Measurements from ENCODE around the gene UCP2.

The UCP2 gene

GRCh38 chr11:74019104-74019738 lies 36.6 kb upstream of the UCP2 start:
- Histone ChIP-seq H2AFZ (ENCODE audit: low read length, unreplicated experiment) (no peak overlapping the region), H3K79me2 (ENCODE audit: control insufficient read depth, insufficient read depth, low read length, unreplicated experiment) (no peaks in the 10 kb centered on the region), H3K27ac (ENCODE audit: low read depth, low read length) (peak overlapping the region; percentile 83), H3K4me1 (ENCODE audit: control insufficient read depth, insufficient read depth, low read length, unreplicated experiment) (peaks cover 27% of the 10 kb centered on the region), H3K4me3 (ENCODE audit: low read depth, low read length) (no peak overlapping the region), H3K36me3 (ENCODE audit: insufficient read depth, low read length) (no peaks in the 10 kb centered on the region), H3K27me3 (ENCODE audit: insufficient read depth, low read length) (no peaks in the 10 kb centered on the region)

DNA sequence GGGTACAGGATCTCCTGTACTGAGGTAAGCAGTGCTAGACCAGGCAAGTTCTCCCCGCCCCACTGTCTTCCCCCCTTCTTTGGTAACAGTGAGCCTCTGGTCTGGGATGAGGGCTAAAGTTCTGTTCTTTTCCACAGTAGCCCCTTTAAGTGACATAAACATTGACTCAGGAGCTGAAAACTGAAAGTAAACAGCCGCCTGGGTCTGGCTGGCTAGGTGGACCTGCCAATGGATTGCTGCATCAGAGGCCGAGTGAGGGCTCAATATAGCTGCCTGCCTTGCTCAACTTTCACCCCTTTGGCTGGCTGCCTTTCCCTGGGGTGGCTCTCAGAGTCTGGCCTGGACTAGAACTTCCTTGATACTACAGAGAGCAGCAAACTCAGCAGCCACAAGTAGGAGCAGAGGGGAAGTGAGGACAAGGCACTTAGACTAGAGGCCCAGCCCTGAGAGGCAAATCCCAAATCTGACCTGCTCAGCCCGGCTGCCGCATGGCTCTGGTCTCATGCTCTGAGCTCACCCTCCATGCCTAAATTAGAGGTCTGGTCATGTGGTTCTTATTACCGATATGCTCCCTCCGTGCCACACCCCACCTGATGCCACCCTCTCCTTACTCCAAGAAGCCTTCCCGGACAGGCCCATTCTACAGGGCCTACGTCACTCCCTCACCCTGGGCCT lies 35.8 kb upstream of the UCP2 start:
- Histone ChIP-seq H3K36me3 (ENCODE audit: insufficient read depth, low read length) (no peaks in the 10 kb centered on the region), H3K27me3 (ENCODE audit: insufficient read depth, low read length) (no peaks in the 10 kb centered on the region), H3K4me3 (ENCODE audit: low read depth, low read length) (no peak overlapping the region), H3K4me1 (ENCODE audit: control insufficient read depth, insufficient read depth, low read length, unreplicated experiment) (peaks cover 27% of the 10 kb centered on the region), H2AFZ (ENCODE audit: low read length, unreplicated experiment) (no peak overlapping the region), H3K79me2 (ENCODE audit: control insufficient read depth, insufficient read depth, low read length, unreplicated experiment) (no peaks in the 10 kb centered on the region), H3K27ac (ENCODE audit: low read depth, low read length) (peak overlapping the region; percentile 83)

DNA sequence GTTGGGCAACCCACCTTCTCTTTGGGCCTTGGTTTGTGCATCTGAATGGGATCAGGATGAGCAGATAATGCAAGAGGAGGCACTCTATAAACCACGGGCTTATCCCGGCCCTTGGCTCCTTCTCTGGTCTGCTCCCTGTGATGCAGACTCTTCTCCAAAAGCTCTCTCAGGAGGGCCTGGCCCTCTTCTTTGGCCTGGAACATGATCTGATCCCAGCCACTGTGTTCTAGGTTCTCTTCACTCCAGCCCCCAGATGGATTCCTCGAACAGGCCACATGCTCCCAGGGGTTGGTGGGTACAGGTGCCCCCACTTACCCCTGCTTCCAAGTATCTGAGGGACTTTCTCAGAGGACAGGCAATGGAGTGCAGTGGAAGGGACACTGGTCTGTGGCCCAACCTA lies 35.0 kb upstream of the UCP2 start:
- peaks cover 27% of the 10 kb centered on the region for H3K4me1 ChIP-seq (ENCODE audit: control insufficient read depth, insufficient read depth, low read length, unreplicated experiment)
- H3K27me3 ChIP-seq (ENCODE audit: insufficient read depth, low read length): no peaks in the 10 kb centered on the region
- H3K27ac ChIP-seq (ENCODE audit: low read depth, low read length): peak overlapping the region; percentile 83
- H2AFZ ChIP-seq (ENCODE audit: low read length, unreplicated experiment): no peak overlapping the region
- no peak overlapping the region for H3K4me3 ChIP-seq (ENCODE audit: low read depth, low read length)
- no peaks in the 10 kb centered on the region for H3K36me3 ChIP-seq (ENCODE audit: insufficient read depth, low read length)
- no peaks in the 10 kb centered on the region for H3K79me2 ChIP-seq (ENCODE audit: control insufficient read depth, insufficient read depth, low read length, unreplicated experiment)

DNA sequence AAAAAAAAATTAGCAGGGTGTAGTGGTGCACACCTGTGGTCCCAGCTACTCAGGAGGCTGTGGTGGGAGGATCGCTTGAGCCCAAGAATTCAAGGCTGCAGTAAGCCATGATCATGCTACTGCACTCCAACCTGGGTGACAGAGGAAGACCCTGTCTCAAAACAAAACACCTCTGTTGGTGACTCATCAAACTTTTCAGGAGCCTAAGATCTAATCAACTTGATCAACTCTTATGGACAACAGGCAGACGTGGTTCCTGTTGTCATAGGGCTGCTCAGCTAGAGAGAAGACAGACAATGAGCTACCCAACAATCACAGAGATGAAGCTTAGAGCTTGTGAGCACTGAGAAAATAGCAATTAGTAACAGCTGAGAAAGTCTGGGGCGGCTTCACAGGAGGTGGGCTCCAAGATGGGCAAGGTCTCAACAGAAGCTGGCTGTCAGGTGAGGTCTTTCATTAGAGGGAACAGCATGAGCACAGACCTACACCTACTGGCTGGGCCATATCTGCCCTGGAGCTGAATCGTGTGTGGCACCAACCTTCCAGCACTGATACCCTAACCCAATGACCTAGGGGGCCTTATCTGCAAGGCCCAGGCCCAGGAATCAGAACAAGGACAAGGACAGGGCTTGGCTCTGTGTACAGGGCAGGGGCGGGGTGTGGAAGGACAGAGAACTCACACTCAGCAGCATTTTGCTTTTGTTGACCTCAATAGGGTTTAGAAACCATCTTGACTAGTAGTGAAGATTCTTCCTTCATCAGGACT lies 33.5 kb upstream of the UCP2 start:
- Histone ChIP-seq H3K79me2 (ENCODE audit: control insufficient read depth, insufficient read depth, low read length, unreplicated experiment) (no peaks in the 10 kb centered on the region), H3K27ac (ENCODE audit: low read depth, low read length) (no peak overlapping the region), H3K36me3 (ENCODE audit: insufficient read depth, low read length) (no peaks in the 10 kb centered on the region), H2AFZ (ENCODE audit: low read length, unreplicated experiment) (no peak overlapping the region), H3K27me3 (ENCODE audit: insufficient read depth, low read length) (no peaks in the 10 kb centered on the region), H3K4me3 (ENCODE audit: low read depth, low read length) (no peak overlapping the region), H3K4me1 (ENCODE audit: control insufficient read depth, insufficient read depth, low read length, unreplicated experiment) (peaks cover 34% of the 10 kb centered on the region)

DNA sequence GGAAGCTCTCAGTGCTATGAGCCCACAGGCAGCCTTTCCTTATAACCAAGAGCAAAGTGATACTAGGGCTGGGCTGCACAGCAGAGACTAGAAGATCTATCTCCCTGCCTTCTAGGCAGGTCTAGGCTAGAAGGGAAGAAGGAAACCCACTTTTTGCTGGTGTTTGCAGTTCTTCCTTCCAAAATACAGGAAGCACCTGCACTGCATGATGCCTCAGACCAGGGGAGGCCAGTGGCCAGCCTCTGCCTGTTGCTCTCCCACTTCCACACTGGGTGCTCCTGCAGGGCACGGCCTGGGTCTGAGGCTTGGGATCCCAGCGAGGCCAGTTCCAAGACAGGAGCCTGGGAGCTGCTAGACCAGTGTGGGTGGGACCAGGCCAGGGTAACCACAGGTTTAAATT lies 32.2 kb upstream of the UCP2 start:
- H3K79me2 ChIP-seq (ENCODE audit: control insufficient read depth, insufficient read depth, low read length, unreplicated experiment): no peaks in the 10 kb centered on the region
- H2AFZ ChIP-seq (ENCODE audit: low read length, unreplicated experiment): no peak overlapping the region
- H3K36me3 ChIP-seq (ENCODE audit: insufficient read depth, low read length): no peaks in the 10 kb centered on the region
- no peak overlapping the region for H3K4me3 ChIP-seq (ENCODE audit: low read depth, low read length)
- H3K27ac ChIP-seq (ENCODE audit: low read depth, low read length): no peak overlapping the region
- peaks cover 30% of the 10 kb centered on the region for H3K4me1 ChIP-seq (ENCODE audit: control insufficient read depth, insufficient read depth, low read length, unreplicated experiment)
- no peaks in the 10 kb centered on the region for H3K27me3 ChIP-seq (ENCODE audit: insufficient read depth, low read length)

GRCh38 chr11:74013141-74013540 lies 30.5 kb upstream of the UCP2 start:
- no peak overlapping the region for H3K4me3 ChIP-seq (ENCODE audit: low read depth, low read length)
- H3K4me1 ChIP-seq (ENCODE audit: control insufficient read depth, insufficient read depth, low read length, unreplicated experiment): peaks cover 12% of the 10 kb centered on the region
- H2AFZ ChIP-seq (ENCODE audit: low read length, unreplicated experiment): no peak overlapping the region
- no peaks in the 10 kb centered on the region for H3K79me2 ChIP-seq (ENCODE audit: control insufficient read depth, insufficient read depth, low read length, unreplicated experiment)
- no peak overlapping the region for H3K27ac ChIP-seq (ENCODE audit: low read depth, low read length)
- H3K27me3 ChIP-seq (ENCODE audit: insufficient read depth, low read length): no peaks in the 10 kb centered on the region
- H3K36me3 ChIP-seq (ENCODE audit: insufficient read depth, low read length): no peaks in the 10 kb centered on the region

DNA sequence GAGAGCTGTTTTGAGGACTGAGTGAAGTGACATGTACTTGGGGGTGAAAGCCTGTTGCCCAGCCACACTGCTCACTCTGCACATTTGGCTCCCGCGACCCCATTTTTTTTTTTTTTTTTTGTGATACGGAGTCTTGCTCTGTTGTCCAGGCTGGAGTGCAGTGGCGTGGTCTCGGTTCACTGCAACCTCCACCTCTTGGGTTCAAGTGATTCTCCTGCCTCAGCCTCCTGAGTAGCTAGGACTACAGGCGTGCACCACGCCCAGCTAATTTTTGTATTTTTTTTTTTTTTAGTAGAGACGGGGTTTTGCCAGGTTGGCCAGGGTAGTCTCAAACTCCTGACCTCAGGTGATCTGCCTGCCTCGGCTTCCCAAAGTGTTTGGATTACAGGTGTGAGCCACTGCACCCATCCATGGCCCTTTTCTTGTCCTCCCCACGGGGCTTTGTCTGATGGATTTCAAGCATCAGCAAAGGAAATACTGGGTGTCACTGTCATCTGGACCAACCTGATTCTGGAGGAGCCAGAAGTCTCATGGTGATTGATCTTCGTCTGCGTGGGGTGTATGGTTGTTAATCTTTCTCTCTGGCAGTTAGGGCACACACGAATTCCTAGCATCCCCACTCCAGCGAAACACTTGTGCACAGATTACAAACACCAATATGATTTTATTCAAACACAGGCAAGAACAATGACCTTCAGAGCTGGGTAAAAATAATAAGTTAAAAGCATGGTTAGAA lies 29.6 kb upstream of the UCP2 start:
- Histone ChIP-seq H3K27me3 (ENCODE audit: insufficient read depth, low read length) (no peaks in the 10 kb centered on the region), H3K4me3 (ENCODE audit: low read depth, low read length) (no peak overlapping the region), H3K4me1 (ENCODE audit: control insufficient read depth, insufficient read depth, low read length, unreplicated experiment) (peaks cover 8% of the 10 kb centered on the region), H3K36me3 (ENCODE audit: insufficient read depth, low read length) (no peaks in the 10 kb centered on the region), H3K79me2 (ENCODE audit: control insufficient read depth, insufficient read depth, low read length, unreplicated experiment) (no peaks in the 10 kb centered on the region), H2AFZ (ENCODE audit: low read length, unreplicated experiment) (no peak overlapping the region), H3K27ac (ENCODE audit: low read depth, low read length) (peak overlapping the region; percentile 43; the same call in 1 of the 2 replicates)

- Histone ChIP-seq H3K4me3 (ENCODE audit: low read depth, low read length) (no peak overlapping the region), H3K27me3 (ENCODE audit: insufficient read depth, low read length) (no peaks in the 10 kb centered on the region), H3K36me3 (ENCODE audit: insufficient read depth, low read length) (no peaks in the 10 kb centered on the region), H3K79me2 (ENCODE audit: control insufficient read depth, insufficient read depth, low read length, unreplicated experiment) (no peaks in the 10 kb centered on the region), H2AFZ (ENCODE audit: low read length, unreplicated experiment) (no peak overlapping the region), H3K27ac (ENCODE audit: low read depth, low read length) (peak overlapping the region; percentile 64), H3K4me1 (ENCODE audit: control insufficient read depth, insufficient read depth, low read length, unreplicated experiment) (peaks cover 8% of the 10 kb centered on the region)
Observed at GRCh38 chr11:74011360-74012073, 28.9 kb upstream of the UCP2 start.

DNA sequence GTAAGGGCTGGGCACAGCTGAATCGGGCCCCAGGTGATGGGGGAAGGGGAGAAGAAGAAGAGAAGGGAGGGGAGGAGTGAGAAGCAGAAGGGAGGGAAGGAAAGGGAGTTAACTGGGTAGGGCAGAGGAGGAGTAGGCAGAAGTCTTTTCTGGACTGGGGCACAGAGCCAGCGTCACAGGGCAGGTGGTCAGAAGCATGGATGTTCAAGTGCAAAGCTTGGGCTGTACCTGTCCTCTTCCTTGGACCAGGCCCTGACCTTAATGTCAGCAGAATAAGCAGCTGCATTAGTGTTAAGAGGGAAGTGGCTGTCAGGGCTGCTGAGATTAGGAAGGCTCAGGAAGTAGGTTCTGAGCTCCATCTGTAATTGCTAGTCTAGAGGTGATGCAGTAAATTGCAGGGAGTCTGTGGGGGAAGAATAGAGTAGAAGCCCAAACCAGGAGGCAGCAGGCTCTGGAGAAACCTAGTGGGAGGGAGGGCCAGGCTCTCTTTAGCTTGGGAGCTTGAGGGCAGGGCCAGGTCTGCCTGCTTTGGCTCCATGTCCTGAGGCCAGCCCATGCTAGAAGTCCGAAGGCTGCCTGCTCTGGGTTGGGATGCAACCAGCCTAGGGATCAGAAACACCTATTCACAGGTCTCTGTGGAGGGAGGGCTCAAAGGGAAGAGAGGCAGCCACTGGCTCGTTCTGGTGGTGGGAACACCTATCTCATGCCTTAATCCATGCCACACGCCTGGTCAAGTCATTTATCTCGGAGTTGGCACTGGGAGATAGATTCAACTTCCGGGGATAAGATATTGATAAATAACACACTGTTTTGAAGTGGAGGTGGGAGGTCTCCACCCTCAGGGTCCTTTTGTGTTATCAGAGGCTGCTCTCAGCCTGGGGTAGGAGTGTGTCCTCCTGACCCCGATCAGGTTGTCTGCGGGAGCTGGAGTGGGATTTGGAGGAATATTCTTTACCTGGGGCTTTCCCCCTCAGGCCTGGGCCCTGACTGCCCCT lies 28.0 kb upstream of the UCP2 start:
- H3K79me2 ChIP-seq (ENCODE audit: control insufficient read depth, insufficient read depth, low read length, unreplicated experiment): no peaks in the 10 kb centered on the region
- no peaks in the 10 kb centered on the region for H3K27me3 ChIP-seq (ENCODE audit: insufficient read depth, low read length)
- no peaks in the 10 kb centered on the region for H3K36me3 ChIP-seq (ENCODE audit: insufficient read depth, low read length)
- H3K4me1 ChIP-seq (ENCODE audit: control insufficient read depth, insufficient read depth, low read length, unreplicated experiment): peaks cover 8% of the 10 kb centered on the region
- no peak overlapping the region for H3K27ac ChIP-seq (ENCODE audit: low read depth, low read length)
- H2AFZ ChIP-seq (ENCODE audit: low read length, unreplicated experiment): no peak overlapping the region
- H3K4me3 ChIP-seq (ENCODE audit: low read depth, low read length): no peak overlapping the region
